GM12873 (cell line): Measurements from ENCODE around the gene CFAP210.

ENCODE experiments used
- CTCF ChIP-seq: IDR thresholded peaks from 2 replicates; pipeline ENCODE4 v1.5.1; 2012; ENCODE audit warnings: low read depth, mild to moderate bottlenecking, moderate library complexity, low read length, control low read depth; ENCODE audit not compliant: insufficient read depth; ENCODE audit errors: missing control alignments

The CFAP210 gene

DNA sequence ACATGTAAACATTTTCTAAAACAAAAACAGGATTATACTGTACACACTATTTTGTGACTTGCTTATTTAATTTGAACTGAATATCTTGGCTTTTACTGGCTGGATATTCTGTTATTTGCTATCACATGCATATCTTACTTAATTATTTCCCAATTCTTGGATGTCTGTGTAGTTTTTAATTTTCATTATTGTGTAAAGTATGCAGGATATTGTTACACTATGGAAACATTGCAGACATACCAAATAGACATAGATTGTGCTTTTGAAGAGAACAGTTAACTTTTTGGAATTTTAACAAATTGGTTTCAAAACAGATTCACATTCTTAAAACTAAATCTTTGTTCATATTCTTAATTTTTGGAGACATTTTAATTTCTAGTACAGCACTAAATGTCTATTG lies 2.2 kb upstream of the CFAP210 start:
- TF ChIP-seq CTCF, result no peak

GRCh38 chr2:169694894-169695260 lies 672 bp upstream of the CFAP210 start:
- no peak for TF ChIP-seq CTCF

DNA sequence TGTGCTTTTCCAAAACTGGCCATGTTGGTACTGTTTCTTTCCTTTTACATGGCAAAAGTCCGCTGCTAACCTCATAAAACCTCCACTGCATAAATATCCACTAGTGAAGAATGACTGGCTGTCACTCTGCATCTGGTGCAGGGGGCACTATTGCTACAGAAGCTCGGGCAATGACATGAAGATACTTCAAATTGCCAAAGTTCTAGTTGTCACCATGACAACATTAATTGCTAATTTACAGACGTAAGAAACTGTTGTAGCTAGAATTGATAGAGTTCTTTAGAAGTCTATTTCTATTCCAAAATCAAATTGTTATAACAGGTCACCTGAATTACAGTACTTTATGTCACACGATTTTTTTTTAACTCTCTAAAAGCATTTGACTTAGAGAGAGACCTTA lies 845 bp downstream of the CFAP210 start:
- TF ChIP-seq CTCF, result peak; percentile 12

GRCh38 chr2:169692718-169693117 lies 1.5 kb downstream of the CFAP210 start:
- TF ChIP-seq CTCF, result no peak

DNA sequence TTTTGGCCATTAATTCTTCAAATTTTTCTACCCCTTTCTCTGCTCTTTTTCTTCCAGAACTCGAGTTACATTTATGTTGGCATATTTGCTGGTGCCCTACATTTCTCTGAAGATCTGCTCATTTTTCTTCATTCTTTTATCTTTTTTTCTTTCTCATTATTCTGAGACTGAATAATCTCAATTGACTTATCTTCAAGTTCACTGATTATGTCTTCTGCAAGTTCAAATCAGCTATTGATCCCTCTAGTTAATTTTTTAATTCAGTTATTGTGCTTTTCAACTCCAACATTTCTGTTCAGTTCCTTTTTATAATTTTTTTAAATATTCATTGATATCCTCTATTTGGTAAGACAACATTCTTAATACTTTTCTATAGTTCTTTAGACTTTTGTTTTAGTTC lies 3.2 kb downstream of the CFAP210 start:
- TF ChIP-seq CTCF, result no peak

- TF ChIP-seq CTCF, result no peak
Observed at GRCh38 chr2:169684135-169684565, 10.1 kb downstream of the CFAP210 start.

- no peak for TF ChIP-seq CTCF
Observed at GRCh38 chr2:169683425-169684134, 10.6 kb downstream of the CFAP210 start.
